Right atrium auricular region (tissue), 2 donors: ENCODE results near the gene SERINC1. TPM values are rescaled to one million over a fixed set of nuclear protein-coding genes. Genes with fewer than 3 reads are reported as not detected.

Experiments
- DNase-seq: peaks from one replicate; pipeline ENCODE4 v3.0.0-alpha.2; 2019; ENCODE audit warnings: low spot score
- H3K27ac ChIP-seq, 2 donors: fragments of 200-600 bp; sonication (generic); 1 replicate in 1 of 2; 2 replicates in 1 of 2; pipeline ENCODE4 v1.5.1; 2016 to 2019
- H3K27me3 ChIP-seq, 2 donors: fragments of 200-600 bp; sonication (generic); one replicate each; pipeline versions ENCODE4 v1.5.1 to v1.6.0; 2017 to 2019
- H3K36me3 ChIP-seq: fragments of 200-600 bp; sonication (generic); one replicate; pipeline ENCODE4 v1.5.1; 2016
- H3K4me1 ChIP-seq, 2 donors: fragments of 200-600 bp; sonication (generic); one replicate each; pipeline versions ENCODE4 v1.5.1 to v1.6.0; 2017 to 2019
- H3K4me3 ChIP-seq, 2 donors: fragments of 200-600 bp; sonication (generic); 1 replicate in 1 of 2; 2 replicates in 1 of 2; pipeline ENCODE4 v1.5.1; 2017 to 2019; ENCODE audit warnings: mild to moderate bottlenecking in 1 of 2, moderate library complexity in 1 of 2
- H3K9me3 ChIP-seq, 2 donors: fragments of 200-600 bp; sonication (generic); one replicate each; pipeline ENCODE4 v1.5.1; 2019
- total RNA-seq, 2 donors: library from RNA; depleted of rRNA; stranded (reverse); fragments of >200 nt; gene quantifications; one replicate each; pipeline ENCODE4 v1.1.0, GENCODE V29; 2016
- TF ChIP-seq, protein P1 (sequence below), 2 donors: fragments of 200-600 bp; sonication (generic); IDR thresholded peaks; one replicate each; pipeline ENCODE4 v1.5.1; 2019; ENCODE audit warnings: antibody characterized with exemption in 2 of 2

SERINC1 gene
- total RNA-seq, 2 donors from 2014 or later = 163 to 223 TPM

DNA sequence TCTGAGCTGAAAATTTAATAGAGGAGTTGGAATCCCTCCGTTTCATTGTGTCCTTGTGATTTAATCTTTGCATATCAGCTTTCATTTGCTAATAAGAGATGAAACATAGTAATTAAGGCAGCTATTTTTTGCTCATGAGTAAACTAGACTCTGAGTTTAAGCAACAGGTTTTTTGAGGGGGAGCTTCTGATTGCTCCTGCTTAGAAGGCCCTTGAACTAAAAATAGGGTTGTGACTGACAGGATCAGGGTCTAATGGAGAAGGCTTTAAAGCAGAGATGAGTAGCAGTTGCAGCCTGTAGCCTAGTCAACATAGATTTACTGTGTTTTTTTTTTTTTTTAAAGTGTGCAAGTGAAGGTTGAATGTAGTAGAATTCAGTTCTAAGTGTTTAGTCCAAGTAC lies 54.8 kb downstream of the SERINC1 start:
- Histone ChIP-seq H3K27ac (peak overlapping the region; percentile 24 to 79), H3K27me3 (no peaks in the 10 kb centered on the region), H3K4me1 (no peaks in the 10 kb centered on the region), H3K36me3 (peaks cover 25% of the 10 kb centered on the region), H3K4me3 (no peak overlapping the region), H3K9me3 (no peaks in the 10 kb centered on the region)
- TF ChIP-seq, protein P1, sequence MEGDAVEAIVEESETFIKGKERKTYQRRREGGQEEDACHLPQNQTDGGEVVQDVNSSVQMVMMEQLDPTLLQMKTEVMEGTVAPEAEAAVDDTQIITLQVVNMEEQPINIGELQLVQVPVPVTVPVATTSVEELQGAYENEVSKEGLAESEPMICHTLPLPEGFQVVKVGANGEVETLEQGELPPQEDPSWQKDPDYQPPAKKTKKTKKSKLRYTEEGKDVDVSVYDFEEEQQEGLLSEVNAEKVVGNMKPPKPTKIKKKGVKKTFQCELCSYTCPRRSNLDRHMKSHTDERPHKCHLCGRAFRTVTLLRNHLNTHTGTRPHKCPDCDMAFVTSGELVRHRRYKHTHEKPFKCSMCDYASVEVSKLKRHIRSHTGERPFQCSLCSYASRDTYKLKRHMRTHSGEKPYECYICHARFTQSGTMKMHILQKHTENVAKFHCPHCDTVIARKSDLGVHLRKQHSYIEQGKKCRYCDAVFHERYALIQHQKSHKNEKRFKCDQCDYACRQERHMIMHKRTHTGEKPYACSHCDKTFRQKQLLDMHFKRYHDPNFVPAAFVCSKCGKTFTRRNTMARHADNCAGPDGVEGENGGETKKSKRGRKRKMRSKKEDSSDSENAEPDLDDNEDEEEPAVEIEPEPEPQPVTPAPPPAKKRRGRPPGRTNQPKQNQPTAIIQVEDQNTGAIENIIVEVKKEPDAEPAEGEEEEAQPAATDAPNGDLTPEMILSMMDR (IDR thresholded peaks at IDR 0.05) = no peak
- no peak for DNase-seq

DNA sequence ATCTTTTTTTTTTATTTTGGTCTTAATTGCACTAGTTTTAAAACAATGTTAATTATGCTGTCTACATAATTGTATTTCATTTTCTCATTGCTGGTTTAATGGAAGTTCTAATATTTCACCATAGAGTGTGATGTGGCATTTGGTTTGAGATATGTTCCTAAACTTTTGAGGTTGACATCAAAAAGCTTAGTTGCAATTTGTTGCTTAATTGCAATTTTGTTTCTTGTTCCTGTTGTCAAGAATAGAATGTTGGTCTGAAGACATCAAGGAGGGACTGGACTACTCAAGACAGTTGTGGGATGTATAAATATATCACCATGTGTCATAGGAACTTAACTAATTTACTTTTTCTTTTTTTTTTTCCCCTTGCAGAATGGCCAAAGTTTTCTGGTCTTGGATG lies 59.6 kb downstream of the SERINC1 start:
- Histone ChIP-seq H3K27ac (no peak overlapping the region), H3K4me1 (no peaks in the 10 kb centered on the region), H3K4me3 (no peak overlapping the region), H3K36me3 (peaks cover 18% of the 10 kb centered on the region), H3K27me3 (no peaks in the 10 kb centered on the region), H3K9me3 (no peaks in the 10 kb centered on the region)
- TF ChIP-seq, protein P1 (IDR thresholded peaks at IDR 0.05) = no peak
- no peak for DNase-seq

DNA sequence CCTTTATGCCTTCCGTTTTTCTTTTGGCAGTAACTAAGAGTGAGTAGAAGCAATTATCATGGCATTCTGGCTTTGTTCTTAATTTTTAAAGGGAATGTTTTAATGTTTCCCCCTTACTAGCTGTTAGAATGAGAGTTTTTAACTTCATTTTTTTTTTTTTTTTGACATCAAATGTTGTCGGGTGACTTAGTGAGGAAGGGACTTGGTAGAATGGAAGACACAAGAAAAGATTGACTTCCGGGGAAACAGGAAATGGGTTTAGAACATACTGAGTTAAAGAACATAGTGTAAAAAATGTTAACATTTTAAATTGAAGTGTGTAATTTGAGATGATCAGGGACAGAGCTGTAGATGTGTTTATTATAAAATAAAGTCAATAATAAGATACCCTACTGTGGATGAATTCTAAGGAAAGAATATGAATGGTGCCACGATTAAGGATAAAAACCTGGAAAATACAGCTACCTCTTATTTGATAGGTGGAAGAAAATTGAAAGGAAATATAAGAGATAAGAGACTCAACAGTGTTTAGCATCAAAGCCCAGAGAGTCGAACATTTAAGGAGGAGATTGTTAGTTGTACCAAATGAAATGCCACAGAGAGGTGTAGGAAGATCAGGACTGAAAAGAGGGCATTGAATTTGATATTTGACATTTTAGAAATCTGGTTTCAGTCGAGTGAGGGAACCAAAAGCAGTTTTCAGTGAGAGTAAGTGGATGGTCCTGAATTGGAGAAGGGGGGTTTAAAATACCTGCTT lies 62.7 kb downstream of the SERINC1 start:
- Histone ChIP-seq H3K27me3 (no peaks in the 10 kb centered on the region), H3K36me3 (peaks cover 14% of the 10 kb centered on the region), H3K27ac (no peak overlapping the region), H3K9me3 (no peaks in the 10 kb centered on the region), H3K4me3 (no peak overlapping the region), H3K4me1 (peaks cover 0 to 15% of the 10 kb centered on the region in 2 donors)
- DNase-seq = no peak
- TF ChIP-seq, protein P1 (IDR thresholded peaks at IDR 0.05) = no peak

DNA sequence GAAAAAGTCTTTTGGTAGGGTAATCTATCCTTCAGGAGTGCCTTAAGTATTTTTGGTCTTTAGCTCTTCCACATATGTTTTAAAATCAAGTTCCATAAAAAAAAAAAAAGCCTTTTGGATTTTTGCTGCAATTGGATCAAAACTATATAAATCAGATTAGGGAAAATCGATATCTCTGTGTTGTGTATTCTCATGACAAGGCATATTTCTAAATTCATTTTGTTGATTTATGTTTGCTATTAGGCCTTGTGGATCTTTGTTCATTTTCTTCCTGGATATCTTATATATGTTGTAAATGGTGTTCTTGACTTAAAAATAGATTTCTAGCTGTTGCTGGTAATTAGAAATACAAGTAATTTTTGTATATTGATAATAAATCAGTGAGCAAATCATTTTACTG lies 63.4 kb downstream of the SERINC1 start:
- Histone ChIP-seq H3K4me3 (no peak overlapping the region), H3K9me3 (no peaks in the 10 kb centered on the region), H3K4me1 (peaks cover 0 to 15% of the 10 kb centered on the region in 2 donors), H3K27me3 (no peaks in the 10 kb centered on the region), H3K36me3 (peaks cover 10% of the 10 kb centered on the region), H3K27ac (no peak overlapping the region)
- TF ChIP-seq, protein P1 (IDR thresholded peaks at IDR 0.05) = no peak
- no peak for DNase-seq

DNA sequence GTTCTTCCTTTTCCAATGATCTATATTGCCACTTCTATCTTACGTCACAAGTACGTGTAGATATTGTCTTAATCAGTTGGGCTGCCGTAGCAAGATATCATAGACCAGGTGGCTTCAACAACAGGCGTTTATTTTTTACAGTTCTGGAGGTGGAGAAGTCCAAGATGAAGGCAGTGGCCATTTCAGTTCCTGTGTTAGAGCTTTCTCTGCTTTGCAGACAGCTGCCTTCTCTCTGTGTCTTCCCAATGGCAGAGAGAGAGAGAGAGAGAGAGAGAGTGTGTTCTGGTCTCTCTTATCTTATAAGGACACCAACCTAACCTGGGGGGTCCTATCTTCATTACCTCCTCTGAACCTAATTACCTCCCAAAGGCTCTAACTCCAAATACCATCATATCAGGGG lies 63.9 kb downstream of the SERINC1 start:
- no peak for DNase-seq
- Histone ChIP-seq H3K27ac (no peak overlapping the region), H3K36me3 (peaks cover 4% of the 10 kb centered on the region), H3K4me3 (no peak overlapping the region), H3K27me3 (no peaks in the 10 kb centered on the region), H3K4me1 (peaks cover 0 to 15% of the 10 kb centered on the region in 2 donors), H3K9me3 (no peaks in the 10 kb centered on the region)
- TF ChIP-seq, protein P1 (IDR thresholded peaks at IDR 0.05) = no peak

DNA sequence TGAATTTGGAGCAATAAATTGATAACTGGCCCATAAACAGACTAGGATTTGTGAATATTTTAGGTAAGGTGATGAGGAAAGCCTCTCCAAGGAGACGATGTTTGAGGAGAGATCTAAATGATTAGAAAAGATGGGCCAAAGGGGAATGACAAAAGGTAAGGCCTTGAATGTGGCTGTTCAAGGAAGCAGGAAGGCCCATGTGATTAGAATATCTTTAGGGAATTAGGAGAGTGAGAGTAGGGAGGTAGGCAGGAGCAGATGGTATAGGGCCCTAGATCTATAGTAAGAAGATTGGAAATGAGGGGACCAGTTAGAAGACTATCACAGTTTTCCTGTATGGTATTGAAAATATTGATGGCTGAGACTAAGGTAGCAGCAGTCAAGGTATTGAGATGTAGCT lies 65.4 kb downstream of the SERINC1 start:
- Histone ChIP-seq H3K27ac (no peak overlapping the region), H3K4me1 (peaks cover 0 to 15% of the 10 kb centered on the region in 2 donors), H3K27me3 (no peaks in the 10 kb centered on the region), H3K36me3 (no peaks in the 10 kb centered on the region), H3K4me3 (no peak overlapping the region), H3K9me3 (no peaks in the 10 kb centered on the region)
- TF ChIP-seq, protein P1 (IDR thresholded peaks at IDR 0.05) = no peak
- no peak for DNase-seq
